Ovary (tissue), 3 donors: ENCODE data around the gene CYP26C1.

Experiments used
- CTCF ChIP-seq, 3 donors: fragments of 450-650 bp in 2 of 3; fragments of 200-600 bp in 1 of 3; IDR thresholded peaks; one replicate each; pipeline versions ENCODE4 v1.5.1 to v1.8.0; 2016 to 2022; ENCODE audit warnings: antibody characterized with exemption in 3 of 3, mild to moderate bottlenecking in 1 of 3
- EP300 ChIP-seq: sonication (generic); formaldehyde crosslinking; IDR thresholded peaks from one replicate; pipeline ENCODE4 v1.6.1; 2017; ENCODE audit warnings: antibody characterized with exemption
- donor health status: DM: no; HTN: no; CAD: no.

- TF ChIP-seq CTCF (IDR thresholded peaks at IDR 0.05) (no peak), EP300 (no peak)
Measured at GRCh38 chr10:93028883-93029282, 31.7 kb upstream of the CYP26C1 start.
